ENCODE data around the gene CACNB2.

CACNB2 gene

DNA sequence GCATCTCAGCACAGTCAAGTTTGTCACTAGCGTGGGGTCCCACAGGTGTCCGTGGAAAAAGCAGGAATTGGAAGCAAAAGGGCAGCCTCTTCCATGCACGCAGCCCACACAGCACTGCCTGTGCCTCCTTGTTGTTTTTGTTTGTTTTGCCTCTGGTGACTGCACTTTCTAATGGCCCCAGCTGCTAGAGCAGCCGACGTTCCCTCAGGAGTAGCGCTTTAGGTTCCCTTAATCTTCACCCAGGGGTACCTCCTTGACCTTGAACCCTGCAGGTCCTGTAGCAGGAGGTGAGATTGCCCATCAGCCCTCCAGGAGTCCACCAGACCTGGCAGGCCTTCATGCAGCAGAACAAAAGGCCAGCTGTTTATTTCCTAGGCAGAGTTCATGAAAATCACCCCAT lies 210.1 kb downstream of the CACNB2 start:
- no peak for TF ChIP-seq CTCF (IDR thresholded peaks at IDR 0.05; ENCODE audit: unreplicated experiment in 3 of 3)
- Mint-ChIP-seq H3K4me3 (no peak overlapping the region), H3K36me3 (ENCODE audit: low read depth) (no peaks in the 10 kb centered on the region), H3K9me3 (no peaks in the 10 kb centered on the region), H3K4me1 (no peaks in the 10 kb centered on the region), H3K27me3 (ENCODE audit: low read depth) (peaks cover 5% of the 10 kb centered on the region), H3K27ac (no peak overlapping the region)

- Mint-ChIP-seq H3K36me3 (ENCODE audit: low read depth) (no peaks in the 10 kb centered on the region), H3K4me1 (no peaks in the 10 kb centered on the region), H3K9me3 (no peaks in the 10 kb centered on the region), H3K27me3 (ENCODE audit: low read depth) (peaks cover 5% of the 10 kb centered on the region), H3K4me3 (no peak overlapping the region), H3K27ac (no peak overlapping the region)
- TF ChIP-seq CTCF (IDR thresholded peaks at IDR 0.05; ENCODE audit: unreplicated experiment in 3 of 3): no peak
Observed at GRCh38 chr10:18351421-18351820, 211.2 kb downstream of the CACNB2 start.

DNA sequence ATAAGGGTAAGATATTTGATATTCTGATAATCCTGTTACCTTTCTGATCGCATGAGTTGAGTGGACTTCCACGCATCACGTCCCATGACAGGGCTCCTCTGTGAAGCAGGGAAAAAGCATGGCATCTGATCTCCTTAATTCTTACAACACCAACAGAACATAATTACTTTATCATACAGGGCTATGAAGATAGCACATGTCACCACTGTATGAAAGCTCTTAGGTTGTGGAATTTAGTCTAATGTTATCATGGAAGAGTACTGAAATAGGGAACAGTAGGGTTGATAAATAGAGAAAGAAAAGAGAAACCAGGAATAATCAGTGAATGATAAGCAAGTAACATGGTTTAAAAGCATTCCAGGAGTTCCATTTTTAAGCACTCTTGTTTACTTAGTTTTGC lies 212.0 kb downstream of the CACNB2 start:
- H3K4me3 Mint-ChIP-seq: no peak overlapping the region
- H3K27ac Mint-ChIP-seq: no peak overlapping the region
- H3K27me3 Mint-ChIP-seq (ENCODE audit: low read depth): peaks cover 5% of the 10 kb centered on the region
- TF ChIP-seq CTCF (IDR thresholded peaks at IDR 0.05; ENCODE audit: unreplicated experiment in 3 of 3): no peak
- no peaks in the 10 kb centered on the region for H3K9me3 Mint-ChIP-seq
- no peaks in the 10 kb centered on the region for H3K4me1 Mint-ChIP-seq
- H3K36me3 Mint-ChIP-seq (ENCODE audit: low read depth): no peaks in the 10 kb centered on the region

- no peaks in the 10 kb centered on the region for H3K36me3 Mint-ChIP-seq (ENCODE audit: low read depth)
- no peak for TF ChIP-seq CTCF (IDR thresholded peaks at IDR 0.05; ENCODE audit: unreplicated experiment in 3 of 3)
- no peak overlapping the region for H3K4me3 Mint-ChIP-seq
- H3K4me1 Mint-ChIP-seq: no peaks in the 10 kb centered on the region
- no peaks in the 10 kb centered on the region for H3K9me3 Mint-ChIP-seq
- no peaks in the 10 kb centered on the region for H3K27me3 Mint-ChIP-seq (ENCODE audit: low read depth)
- no peak overlapping the region for H3K27ac Mint-ChIP-seq
Observed at GRCh38 chr10:18359812-18360211, 219.6 kb downstream of the CACNB2 start.

DNA sequence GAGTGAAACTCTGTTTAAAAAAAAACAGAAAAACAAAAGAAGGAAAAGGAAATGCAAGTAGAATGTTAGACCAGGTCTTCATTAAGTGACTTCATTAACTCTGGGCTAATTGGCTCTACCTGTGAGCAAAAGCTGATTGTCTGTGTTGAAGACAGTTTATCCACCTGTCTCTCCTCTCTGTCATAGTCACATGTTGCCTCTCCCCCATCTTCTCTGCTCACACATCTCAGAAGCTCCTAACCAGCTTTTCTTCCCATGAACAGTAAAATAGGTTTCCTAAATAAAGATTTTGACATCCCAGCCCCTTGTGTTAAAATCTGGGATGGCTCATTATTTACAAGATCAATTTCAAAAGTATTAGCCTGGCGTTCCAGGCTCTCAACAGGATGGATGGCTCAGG lies 222.7 kb downstream of the CACNB2 start:
- TF ChIP-seq CTCF (IDR thresholded peaks at IDR 0.05; ENCODE audit: unreplicated experiment in 3 of 3): no peak
- no peak overlapping the region for H3K4me3 Mint-ChIP-seq
- no peaks in the 10 kb centered on the region for H3K27me3 Mint-ChIP-seq (ENCODE audit: low read depth)
- H3K4me1 Mint-ChIP-seq: no peaks in the 10 kb centered on the region
- no peaks in the 10 kb centered on the region for H3K36me3 Mint-ChIP-seq (ENCODE audit: low read depth)
- H3K9me3 Mint-ChIP-seq: no peaks in the 10 kb centered on the region
- no peak overlapping the region for H3K27ac Mint-ChIP-seq

DNA sequence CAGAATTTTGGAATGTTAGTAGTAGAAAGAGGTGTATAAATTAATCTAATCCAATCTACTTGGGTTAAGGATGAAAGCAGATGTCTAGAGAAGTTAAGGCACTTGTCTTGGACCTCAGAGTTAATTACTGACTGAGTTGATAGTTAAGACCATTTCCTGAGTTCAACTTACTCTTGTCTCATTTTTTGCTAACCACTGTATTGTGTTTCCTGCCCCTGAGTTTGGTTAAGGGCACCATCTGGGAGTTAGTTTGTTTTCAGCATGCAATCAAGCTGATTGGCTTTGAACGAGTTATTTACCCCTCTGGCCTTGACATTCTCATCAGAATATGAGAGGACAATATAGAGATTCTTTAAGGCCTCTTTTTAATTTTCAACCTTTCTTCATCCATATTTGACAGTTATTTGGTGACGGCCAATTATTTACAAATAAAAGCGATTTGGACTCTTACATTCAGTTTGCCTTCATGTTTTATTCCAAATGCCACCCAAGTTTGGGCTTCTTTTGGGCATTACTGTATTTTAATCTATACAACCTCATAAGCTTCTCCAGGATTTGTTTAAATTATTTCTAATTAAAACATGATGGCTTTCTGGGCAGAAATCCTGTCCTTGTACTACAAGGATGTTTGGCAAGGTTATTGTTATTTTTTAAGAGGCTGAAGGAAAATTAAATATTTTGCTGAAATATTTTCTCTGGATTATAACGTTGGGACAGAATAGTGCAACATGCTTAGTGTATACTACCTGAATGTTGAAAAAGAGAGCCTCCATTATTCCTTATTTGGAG lies 225.0 kb downstream of the CACNB2 start:
- Mint-ChIP-seq H3K36me3 (ENCODE audit: low read depth) (no peaks in the 10 kb centered on the region), H3K27me3 (ENCODE audit: low read depth) (no peaks in the 10 kb centered on the region), H3K4me1 (no peaks in the 10 kb centered on the region), H3K27ac (no peak overlapping the region), H3K9me3 (no peaks in the 10 kb centered on the region), H3K4me3 (no peak overlapping the region)
- TF ChIP-seq CTCF (IDR thresholded peaks at IDR 0.05; ENCODE audit: unreplicated experiment in 3 of 3): no peak
